Measurements from ENCODE around the gene AVP.
"Not testable (repeated sequence)": the region's sequence is repeated elsewhere in the genome, so short reads cannot be mapped to it uniquely, and the experiment has no call there.

Gene AVP

DNA sequence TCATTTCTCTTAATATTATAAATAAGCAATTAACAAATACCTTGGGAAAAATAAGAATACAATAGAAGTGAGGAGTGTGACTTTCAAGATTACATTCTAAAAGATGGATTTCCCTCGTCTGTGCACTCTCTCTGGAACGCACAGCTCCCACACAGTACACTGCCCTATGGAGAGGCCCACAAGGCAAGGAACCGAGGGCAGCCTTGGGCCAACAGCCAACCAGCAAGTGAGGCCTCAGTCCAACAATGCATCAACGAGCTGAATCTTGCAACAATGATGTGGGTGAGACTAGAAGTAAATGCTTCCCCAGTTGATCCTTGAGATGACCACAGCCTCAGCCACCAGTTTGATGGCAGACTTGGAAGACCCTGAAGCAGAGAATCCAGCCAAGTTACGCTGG is 34.5 kb upstream of the AVP start:
- DNase-seq = no peak
- H3K4me1 Mint-ChIP-seq (ENCODE audit: low read depth) = peaks cover 55% of the 10 kb centered on the region
- H3K36me3 Mint-ChIP-seq (ENCODE audit: low read depth) = peaks cover 49% of the 10 kb centered on the region
- H3K27me3 Mint-ChIP-seq = no peaks in the 10 kb centered on the region
- H3K4me3 Mint-ChIP-seq = no peak overlapping the region
- H3K27ac Mint-ChIP-seq = peak overlapping the region; percentile 13
- peaks cover 4% of the 10 kb centered on the region for H3K9me3 Mint-ChIP-seq

GRCh38 chr20:3117839-3118379 is 33.4 kb upstream of the AVP start:
- not testable (repeated sequence) for H3K9me3 Mint-ChIP-seq, H3K27ac Mint-ChIP-seq, H3K27me3 Mint-ChIP-seq, H3K4me3 Mint-ChIP-seq
- Mint-ChIP-seq H3K4me1 (ENCODE audit: low read depth) (peaks cover 47% of the 10 kb centered on the region), H3K36me3 (ENCODE audit: low read depth) (peaks cover 47% of the 10 kb centered on the region)
- DNase-seq = peak; percentile 51

DNA sequence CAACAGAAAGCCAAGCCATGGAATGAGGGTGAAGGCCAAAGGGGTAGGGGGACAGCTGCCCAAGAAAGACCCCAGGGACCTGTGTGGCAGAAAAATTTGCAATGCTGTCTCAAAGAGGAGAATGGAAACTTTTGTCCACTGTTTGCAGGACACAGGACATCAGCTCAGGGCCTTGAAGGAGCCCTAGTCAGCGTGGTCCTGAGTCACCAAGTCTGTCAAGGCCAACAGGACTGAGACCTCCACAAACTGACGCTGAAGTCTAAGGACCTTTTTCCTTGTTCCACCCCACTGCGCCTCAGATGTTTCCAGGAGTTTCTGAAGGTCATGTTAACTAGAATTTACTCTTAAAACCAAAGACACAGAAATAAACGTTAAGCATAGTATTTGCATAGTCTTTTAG is 31.8 kb upstream of the AVP start:
- Mint-ChIP-seq H3K27me3 (no peaks in the 10 kb centered on the region), H3K27ac (no peak overlapping the region), H3K4me1 (ENCODE audit: low read depth) (peaks cover 31% of the 10 kb centered on the region), H3K36me3 (ENCODE audit: low read depth) (peaks cover 38% of the 10 kb centered on the region), H3K9me3 (no peaks in the 10 kb centered on the region), H3K4me3 (no peak overlapping the region)
- no peak for DNase-seq

GRCh38 chr20:3115190-3116107 is 30.9 kb upstream of the AVP start:
- H3K4me3 Mint-ChIP-seq = no peak overlapping the region
- peak; percentile 58 for DNase-seq
- H3K9me3 Mint-ChIP-seq = no peaks in the 10 kb centered on the region
- no peaks in the 10 kb centered on the region for H3K27me3 Mint-ChIP-seq
- H3K27ac Mint-ChIP-seq = no peak overlapping the region
- peaks cover 34% of the 10 kb centered on the region for H3K36me3 Mint-ChIP-seq (ENCODE audit: low read depth)
- H3K4me1 Mint-ChIP-seq (ENCODE audit: low read depth) = peaks cover 22% of the 10 kb centered on the region

DNA sequence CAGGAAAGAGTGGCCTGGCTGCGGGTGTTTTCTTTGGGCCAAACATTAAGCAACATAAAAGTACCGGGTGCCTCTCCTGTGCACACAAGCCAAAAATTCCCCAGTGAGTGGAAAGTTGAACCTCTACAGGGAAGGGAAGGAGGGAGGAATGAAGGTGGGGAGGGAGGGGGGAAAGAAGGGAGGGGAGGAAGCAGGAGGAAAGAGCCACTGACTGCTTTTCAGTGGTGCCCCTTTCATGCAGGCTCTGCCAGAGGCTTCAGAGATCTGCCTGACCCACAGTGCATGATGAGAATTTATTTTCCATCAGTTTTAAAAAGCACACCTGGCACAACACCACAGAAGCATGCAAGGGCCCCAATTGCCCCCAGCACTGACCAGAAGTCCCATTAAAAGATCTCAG is 27.5 kb upstream of the AVP start:
- no peaks in the 10 kb centered on the region for H3K9me3 Mint-ChIP-seq
- peaks cover 41% of the 10 kb centered on the region for H3K36me3 Mint-ChIP-seq (ENCODE audit: low read depth)
- no peaks in the 10 kb centered on the region for H3K27me3 Mint-ChIP-seq
- DNase-seq = no peak
- H3K4me1 Mint-ChIP-seq (ENCODE audit: low read depth) = peaks cover 11% of the 10 kb centered on the region
- H3K4me3 Mint-ChIP-seq = no peak overlapping the region
- H3K27ac Mint-ChIP-seq = no peak overlapping the region

GRCh38 chr20:3111507-3111906 is 27.0 kb upstream of the AVP start:
- Mint-ChIP-seq H3K27me3 (no peaks in the 10 kb centered on the region), H3K27ac (no peak overlapping the region), H3K4me3 (no peak overlapping the region), H3K9me3 (no peaks in the 10 kb centered on the region), H3K4me1 (ENCODE audit: low read depth) (peaks cover 9% of the 10 kb centered on the region), H3K36me3 (ENCODE audit: low read depth) (peaks cover 42% of the 10 kb centered on the region)
- DNase-seq = no peak

- Mint-ChIP-seq H3K27ac (no peak overlapping the region), H3K9me3 (no peaks in the 10 kb centered on the region), H3K4me1 (ENCODE audit: low read depth) (no peaks in the 10 kb centered on the region), H3K4me3 (no peak overlapping the region), H3K27me3 (no peaks in the 10 kb centered on the region), H3K36me3 (ENCODE audit: low read depth) (peaks cover 40% of the 10 kb centered on the region)
- no peak for DNase-seq
These were observed 25.1 kb upstream of the AVP start for GRCh38 chr20:3109350-3110302.

DNA sequence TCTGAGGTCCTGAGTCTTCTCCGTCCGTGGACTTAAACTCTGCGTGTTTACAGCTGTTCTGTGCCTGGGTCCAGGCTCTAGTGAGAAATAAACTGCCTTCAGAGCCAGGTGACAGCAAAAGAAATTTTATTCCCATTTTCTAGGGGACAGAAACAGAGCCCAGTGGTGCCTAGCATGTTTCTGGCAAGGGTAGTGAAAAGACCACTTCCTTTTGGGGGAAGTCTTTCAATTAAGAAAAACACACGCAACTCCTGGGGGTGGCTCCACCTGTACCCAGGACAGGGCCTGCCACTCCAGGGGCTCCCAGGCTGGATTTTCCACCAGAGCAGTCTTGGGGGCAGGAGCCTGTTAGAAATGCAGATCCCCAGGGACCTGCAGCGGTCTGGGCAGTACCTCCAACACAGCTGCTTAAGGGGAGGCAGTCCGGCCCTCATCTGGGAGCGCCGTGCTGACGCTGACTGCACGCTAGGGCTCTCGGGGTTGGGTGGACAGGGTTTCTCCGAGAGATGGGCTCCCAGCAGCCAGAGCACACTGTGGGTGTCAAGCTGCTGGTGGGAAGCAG is 23.0 kb upstream of the AVP start:
- H3K4me1 Mint-ChIP-seq (ENCODE audit: low read depth) = peaks cover 6% of the 10 kb centered on the region

DNA sequence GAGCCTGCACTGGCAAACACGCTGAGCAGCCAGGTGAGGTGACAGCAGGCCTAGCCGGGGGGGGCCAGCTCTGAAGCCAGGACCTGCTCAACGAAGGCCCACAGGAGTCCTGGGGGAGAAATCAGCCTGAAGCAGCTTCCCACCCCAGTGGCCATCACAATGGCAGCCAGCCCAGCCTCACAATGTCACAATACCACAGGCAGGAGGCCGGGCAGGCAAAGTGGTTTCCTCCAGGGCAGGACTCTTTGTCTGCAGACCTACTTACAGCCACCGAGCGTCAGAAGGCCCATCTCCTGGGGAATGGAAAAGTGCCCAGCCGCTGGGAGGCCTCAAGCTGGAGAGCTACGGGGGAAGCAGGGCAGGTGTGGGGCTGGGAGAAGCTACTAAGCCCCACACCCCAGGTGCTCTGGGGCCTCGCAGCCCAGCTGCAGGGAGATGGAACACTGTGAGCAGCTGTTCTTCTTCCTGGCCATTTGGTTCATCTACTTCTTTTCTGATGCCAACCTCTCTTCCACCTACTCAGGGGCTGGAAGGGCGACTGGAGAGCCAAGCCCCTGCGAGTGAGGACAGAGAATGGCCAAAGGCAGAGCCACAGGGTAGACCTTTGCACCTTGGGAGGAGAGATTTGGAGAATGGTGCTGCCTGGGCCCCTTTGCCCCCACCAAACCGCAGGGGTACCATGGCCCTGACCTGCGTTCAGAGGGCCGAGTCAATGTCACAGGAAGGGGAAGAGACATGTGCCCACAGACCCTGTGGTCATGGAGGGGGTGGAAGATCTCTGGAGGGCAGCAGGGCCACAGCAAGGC is 22.3 kb upstream of the AVP start:
- Mint-ChIP-seq H3K4me1 (ENCODE audit: low read depth) (peaks cover 13% of the 10 kb centered on the region), H3K27ac (no peak overlapping the region), H3K27me3 (no peaks in the 10 kb centered on the region), H3K4me3 (no peak overlapping the region), H3K36me3 (ENCODE audit: low read depth) (peaks cover 29% of the 10 kb centered on the region), H3K9me3 (no peaks in the 10 kb centered on the region)
- DNase-seq = no peak

More for the DNA sequence above, 23.0 kb upstream of the AVP start:
- Mint-ChIP-seq H3K27ac (no peak overlapping the region), H3K36me3 (ENCODE audit: low read depth) (peaks cover 31% of the 10 kb centered on the region), H3K4me3 (no peak overlapping the region), H3K27me3 (no peaks in the 10 kb centered on the region), H3K9me3 (no peaks in the 10 kb centered on the region)
- DNase-seq = no peak

- Mint-ChIP-seq H3K4me3 (no peak overlapping the region), H3K9me3 (no peaks in the 10 kb centered on the region), H3K4me1 (ENCODE audit: low read depth) (peaks cover 17% of the 10 kb centered on the region), H3K36me3 (ENCODE audit: low read depth) (peaks cover 24% of the 10 kb centered on the region), H3K27ac (no peak overlapping the region), H3K27me3 (no peaks in the 10 kb centered on the region)
- no peak for DNase-seq
These were observed 21.7 kb upstream of the AVP start for GRCh38 chr20:3106185-3106584.

GRCh38 chr20:3105256-3106137 is 21.0 kb upstream of the AVP start:
- H3K27ac Mint-ChIP-seq = no peak overlapping the region
- H3K4me1 Mint-ChIP-seq (ENCODE audit: low read depth) = peaks cover 21% of the 10 kb centered on the region
- H3K9me3 Mint-ChIP-seq = no peaks in the 10 kb centered on the region
- H3K4me3 Mint-ChIP-seq = no peak overlapping the region
- no peaks in the 10 kb centered on the region for H3K27me3 Mint-ChIP-seq
- no peak for DNase-seq
- peaks cover 21% of the 10 kb centered on the region for H3K36me3 Mint-ChIP-seq (ENCODE audit: low read depth)

- Mint-ChIP-seq H3K9me3 (no peaks in the 10 kb centered on the region), H3K4me3 (no peak overlapping the region), H3K27ac (no peak overlapping the region), H3K36me3 (ENCODE audit: low read depth) (peaks cover 6% of the 10 kb centered on the region), H3K4me1 (ENCODE audit: low read depth) (peaks cover 21% of the 10 kb centered on the region), H3K27me3 (no peaks in the 10 kb centered on the region)
- DNase-seq = no peak
These were observed 19.0 kb upstream of the AVP start for GRCh38 chr20:3103369-3104032.
